HG03575 (cell line): ENCODE measurements around the gene LOXL1.

Source experiments
- ATAC-seq: cut with Tn5 transposase; IDR thresholded peaks from one replicate; pipeline ENCODE4 v1.9.1; 2021; ENCODE audit not compliant: unreplicated experiment, insufficient number of reproducible peaks, low FRiP score; ENCODE audit errors: extremely low read depth

The LOXL1 gene

DNA sequence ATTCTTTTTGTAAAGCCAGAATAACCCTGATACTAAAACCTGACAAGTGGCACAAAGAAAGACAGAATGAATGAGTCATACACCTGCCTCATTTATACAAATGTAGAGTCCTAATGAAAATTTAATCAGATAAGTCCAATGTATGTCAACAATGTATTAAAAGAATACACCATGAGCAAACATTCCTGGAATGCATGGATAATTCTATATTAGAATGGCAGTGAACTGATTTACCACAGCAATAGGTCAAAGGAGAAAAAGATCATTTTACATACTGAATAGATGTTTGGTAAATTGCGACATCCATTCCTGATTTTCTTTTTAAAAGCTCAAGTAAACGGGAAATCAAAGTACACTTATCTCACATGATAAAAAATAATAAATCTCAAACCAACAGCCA, 11.2 kb upstream of the LOXL1 start:
- ATAC-seq = no peak

DNA sequence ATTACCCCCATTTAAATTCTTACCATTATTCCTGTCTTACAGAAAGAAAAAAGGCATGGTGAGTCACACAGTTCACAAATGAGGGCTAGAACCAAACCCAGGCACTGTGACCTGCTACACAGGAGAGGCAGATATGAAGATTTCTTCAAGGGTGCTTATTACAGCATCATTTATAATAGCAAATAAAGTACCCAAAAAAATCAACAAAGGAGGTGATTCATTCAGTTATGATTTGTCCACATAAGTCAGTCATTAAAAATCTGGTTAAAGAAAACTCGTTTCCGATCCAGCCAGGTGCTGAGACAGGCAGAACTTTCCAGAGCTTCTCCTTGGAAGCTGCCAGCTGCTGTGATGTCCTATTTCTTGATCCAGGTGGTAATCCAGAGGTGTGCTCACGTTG, 7.5 kb upstream of the LOXL1 start:
- ATAC-seq = no peak

DNA sequence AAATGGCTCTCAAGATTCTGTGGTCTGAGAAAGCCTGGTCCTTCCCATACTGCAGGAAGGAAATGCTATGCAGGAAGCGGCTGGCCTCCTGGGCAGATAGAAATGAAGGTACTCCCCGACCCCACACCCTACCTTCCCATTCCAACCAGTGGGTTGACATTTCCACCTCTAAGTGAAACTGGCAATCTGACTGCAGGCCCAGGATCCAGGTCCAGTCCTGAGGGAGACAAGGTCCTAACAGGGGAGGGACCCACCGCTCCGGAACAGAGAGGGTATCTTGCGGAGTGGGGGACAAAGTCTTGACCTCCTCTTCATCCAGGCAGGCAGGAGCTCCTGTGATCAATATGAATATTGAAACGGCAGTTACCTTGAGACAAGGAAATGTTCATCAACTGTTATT, 6.6 kb upstream of the LOXL1 start:
- no peak for ATAC-seq

DNA sequence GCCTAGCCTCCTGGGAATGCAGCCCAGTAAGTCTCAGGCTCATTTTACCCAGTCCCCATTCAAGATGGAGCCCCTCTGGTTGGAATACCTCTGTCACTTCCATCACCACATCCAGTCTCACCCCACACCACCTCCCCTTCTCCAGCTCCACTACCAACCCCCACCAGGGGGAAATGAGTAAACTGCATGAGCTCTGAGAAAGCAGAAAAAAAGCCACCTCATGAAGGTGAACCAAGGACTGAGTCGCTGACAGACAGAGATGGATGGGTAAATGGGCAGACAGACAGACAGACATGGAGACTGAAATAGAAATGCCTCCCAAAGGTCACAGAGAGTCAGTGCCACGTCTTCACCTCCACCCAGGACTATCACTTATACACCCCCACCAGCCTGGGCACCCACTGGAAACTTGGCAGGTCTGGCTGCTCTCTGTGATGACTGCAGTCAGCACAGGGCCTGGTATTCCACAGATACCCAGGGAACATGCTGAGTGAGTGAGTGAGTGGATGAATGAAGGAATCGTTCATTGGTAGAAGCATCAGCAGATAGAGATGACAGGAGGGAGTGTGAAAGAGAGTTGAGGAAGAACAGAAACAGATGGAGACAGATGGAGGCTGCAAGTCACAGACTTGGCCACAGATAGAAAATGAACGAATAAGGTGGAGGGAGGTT, 4.9 kb upstream of the LOXL1 start:
- ATAC-seq = no peak

DNA sequence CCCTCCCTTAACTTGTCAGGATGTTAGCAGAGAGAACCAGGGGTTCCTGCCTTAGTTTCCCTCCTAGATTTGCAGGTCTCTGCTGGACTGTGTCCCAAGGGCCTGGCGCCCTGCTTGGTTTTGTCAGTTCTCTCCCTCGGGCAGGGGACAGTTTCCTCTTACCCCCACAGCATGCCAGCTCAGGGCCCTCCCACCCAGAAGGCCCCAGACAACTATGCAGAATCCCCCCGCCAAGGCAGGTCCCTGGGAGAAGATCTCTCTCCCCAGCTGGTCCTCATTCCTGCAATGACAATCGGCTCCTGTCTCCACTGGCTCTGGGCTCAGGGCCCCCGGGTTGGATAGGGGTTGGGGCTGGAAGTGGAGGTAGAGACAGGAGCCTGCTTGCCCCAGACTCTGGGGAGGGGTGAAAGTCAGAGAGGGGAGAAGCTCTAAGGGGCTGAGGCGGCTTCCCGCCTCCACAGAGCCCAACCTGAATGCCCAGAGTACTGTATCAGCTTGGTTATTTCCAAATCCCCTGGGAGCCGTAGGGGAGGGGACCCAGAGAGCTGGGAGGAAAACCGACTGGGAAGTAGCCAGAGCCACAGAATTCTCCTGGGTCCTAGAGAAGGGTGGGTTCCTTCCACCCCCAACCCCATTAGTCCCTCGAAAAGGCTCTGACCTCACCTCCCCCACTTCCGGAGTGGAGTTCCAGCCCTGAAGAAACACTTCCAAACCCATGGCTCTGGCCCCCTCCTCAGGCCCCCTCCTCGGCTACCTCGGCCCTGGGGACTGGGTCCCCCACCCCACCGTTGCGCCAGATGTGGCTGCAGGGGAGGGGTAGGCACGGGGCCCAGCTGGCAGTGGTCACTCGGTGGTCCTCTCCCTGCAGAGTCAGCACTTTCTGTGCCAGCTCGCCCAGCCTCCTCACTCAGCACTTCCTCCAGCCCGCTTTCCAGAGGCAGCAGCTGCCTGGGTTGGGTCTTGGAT, 3.8 kb upstream of the LOXL1 start:
- no peak for ATAC-seq

DNA sequence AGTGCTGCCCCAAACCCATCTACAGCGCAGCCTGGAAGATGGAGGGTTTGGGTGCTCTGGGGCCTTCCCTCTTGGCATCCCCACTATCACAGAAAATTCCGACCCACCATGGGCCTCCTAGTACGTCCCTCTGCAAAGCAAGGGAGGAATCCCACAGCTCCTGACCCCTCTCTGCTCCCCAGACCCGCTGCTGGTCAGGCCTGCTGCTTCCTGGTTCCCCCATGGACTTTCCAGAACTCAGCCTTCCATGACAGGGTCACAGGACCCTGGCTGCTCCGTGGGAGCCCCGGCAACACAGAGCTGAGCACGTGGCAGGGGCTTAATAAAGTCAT, 3.1 kb upstream of the LOXL1 start:
- ATAC-seq = no peak

DNA sequence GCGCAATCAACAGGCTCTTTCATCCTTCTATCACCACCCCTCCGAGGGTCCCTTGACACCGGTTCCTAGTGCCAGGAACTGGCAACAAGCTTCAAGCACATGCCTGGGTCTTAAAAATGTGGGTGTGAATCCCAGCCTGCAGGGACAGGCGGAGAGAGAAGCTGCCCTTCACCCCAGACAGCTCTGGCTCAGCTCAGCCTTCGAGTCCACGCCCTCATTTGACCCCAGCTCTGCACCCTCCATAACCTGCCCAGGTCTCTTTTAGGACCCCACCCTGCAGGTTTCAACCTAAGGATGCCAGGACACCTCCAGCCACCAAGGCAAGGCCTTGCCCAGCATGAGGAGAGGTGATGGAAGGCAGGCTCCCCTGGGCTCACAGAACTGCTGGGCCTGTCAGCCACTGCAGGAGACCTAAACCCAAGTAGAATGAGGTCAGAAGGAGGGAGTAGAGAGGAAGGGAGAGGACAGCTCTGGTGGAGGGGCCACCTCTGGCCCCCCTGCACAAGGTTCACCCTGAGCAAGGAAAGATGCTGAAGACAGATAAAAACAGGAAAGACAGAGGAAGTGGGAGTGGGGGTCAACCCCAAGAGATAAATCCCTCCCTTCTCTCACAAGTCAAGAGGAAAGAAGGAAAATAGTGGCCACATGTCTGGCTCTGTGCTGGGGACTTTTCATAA, 2.6 kb upstream of the LOXL1 start:
- no peak for ATAC-seq

DNA sequence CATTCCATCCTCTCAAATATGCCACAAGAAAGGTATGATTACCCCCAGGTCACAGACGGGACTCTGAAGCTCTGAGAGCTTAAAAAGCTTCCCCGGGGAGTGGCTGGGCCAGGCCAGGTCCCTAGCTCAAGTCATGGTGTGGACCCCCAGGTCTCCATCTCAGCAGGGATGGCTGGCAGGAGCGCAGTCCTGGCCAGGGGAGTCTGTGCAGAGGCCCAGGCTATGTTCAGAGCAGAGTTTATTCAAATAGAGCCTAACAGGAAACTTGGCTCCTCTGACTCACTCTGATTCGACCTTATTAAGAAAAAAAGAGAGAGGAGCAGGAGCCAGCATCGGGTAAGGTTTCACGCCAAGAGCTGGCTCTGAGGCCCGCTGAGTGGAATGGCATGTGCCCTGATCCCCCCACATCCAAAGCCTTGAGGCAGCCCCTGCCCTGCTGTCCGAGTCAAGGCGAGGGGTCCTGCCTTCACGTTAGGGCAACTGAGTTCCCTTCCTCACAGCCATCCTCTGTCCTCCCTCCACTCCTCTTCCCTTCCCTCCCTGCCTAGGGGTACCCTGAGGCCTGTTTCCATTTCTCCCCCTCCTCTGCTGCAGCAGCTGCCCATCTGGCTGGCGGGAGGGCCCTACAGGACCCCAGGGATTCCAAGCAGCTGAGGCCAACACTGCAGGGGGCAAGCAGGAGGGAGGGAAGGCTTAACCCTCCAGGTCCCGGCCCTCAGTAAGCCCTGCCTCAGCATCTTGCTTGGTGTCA, 1.9 kb upstream of the LOXL1 start:
- no peak for ATAC-seq

DNA sequence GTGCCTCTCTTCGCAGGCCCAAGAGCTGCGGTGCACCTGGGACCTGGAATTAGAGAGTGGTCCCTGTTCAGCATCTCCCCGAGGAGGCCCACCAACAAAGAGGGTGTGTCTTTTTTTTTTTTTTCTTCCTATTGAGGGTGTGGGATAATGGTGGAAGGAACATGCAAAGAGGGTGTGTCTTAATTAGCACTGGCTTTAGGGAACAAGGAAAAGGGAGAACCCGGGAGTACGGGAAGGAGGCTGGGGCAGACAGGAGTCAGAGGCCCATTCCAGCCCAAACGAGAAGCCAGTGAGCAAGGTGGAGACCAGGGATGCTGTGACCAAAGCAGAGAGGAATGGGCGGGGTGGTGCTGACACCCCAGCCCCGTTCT, 429 bp upstream of the LOXL1 start:
- no peak for ATAC-seq

DNA sequence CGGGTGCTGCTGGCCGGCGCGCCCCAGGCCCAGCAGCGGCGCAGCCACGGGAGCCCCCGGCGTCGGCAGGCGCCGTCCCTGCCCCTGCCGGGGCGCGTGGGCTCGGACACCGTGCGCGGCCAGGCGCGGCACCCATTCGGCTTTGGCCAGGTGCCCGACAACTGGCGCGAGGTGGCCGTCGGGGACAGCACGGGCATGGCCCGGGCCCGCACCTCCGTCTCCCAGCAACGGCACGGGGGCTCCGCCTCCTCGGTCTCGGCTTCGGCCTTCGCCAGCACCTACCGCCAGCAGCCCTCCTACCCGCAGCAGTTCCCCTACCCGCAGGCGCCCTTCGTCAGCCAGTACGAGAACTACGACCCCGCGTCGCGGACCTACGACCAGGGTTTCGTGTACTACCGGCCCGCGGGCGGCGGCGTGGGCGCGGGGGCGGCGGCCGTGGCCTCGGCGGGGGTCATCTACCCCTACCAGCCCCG, 777 bp downstream of the LOXL1 start:
- no peak for ATAC-seq

DNA sequence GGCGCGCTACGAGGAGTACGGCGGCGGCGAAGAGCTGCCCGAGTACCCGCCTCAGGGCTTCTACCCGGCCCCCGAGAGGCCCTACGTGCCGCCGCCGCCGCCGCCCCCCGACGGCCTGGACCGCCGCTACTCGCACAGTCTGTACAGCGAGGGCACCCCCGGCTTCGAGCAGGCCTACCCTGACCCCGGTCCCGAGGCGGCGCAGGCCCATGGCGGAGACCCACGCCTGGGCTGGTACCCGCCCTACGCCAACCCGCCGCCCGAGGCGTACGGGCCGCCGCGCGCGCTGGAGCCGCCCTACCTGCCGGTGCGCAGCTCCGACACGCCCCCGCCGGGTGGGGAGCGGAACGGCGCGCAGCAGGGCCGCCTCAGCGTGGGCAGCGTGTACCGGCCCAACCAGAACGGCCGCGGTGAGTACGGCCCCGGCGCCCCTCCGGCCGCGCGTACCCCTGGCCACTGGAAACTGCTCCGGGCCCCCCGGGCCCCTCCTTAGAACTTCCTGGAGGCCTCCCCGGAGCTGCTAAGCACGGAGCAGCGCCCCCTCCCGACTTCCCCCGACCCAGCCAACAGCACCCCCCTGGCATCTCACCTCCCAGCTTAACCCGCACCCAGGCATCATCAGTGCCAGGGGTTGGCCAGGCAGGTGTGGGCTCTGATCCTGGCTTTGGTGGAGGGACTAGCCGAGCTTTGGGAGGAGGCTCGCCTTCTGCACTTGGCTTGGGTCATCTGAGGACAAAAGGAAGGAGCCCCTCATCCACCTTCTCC, 1.4 kb downstream of the LOXL1 start:
- ATAC-seq = no peak

DNA sequence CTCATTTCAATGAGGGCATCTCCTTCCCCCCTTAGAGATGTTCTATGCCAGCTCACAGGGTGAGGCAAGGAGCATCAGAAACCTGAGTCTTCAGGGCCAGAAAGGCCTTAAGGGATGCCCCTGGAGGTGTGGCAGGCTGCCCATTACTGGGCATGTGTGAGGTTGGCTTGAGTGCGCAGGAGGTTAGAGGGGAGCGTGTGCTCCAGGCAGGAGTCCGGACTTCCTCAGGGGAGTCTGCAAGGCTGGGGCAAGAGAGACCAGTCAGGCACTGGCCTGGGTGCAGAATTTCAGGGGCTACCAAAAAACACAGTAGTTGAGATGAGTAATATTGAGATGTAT, 1.9 kb downstream of the LOXL1 start:
- ATAC-seq = no peak

DNA sequence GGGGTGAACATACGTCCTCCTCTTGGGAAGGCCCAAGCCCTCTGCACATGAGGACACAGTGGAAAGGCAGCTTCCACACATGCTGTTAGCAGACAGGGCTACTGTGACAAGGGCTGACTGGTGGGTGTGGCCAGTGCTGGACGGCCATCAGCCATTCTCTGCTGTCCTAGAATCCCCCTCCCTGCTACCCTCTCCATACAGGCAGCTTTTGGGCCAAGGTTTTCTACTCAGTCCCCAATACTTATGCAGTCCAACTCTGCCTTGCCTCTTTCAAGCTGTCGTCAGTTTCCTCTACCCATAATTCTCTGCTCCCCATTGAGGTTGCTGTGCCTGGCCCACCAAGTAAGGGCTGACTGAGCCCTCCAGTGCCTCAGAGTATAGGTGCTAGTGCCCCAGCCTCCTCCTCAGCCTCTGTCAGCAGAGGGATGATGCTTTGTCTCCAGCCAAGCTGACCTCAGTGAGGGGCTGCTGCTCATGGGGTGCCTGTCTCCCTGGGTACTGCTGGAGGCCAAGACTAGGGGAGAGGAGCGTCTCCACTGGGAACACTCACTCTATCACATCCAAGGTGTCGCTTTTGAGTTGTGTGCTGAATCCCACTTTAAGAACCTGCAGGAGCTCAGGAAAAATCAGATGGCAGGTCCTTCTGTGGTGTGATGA, 2.8 kb downstream of the LOXL1 start:
- ATAC-seq = no peak

DNA sequence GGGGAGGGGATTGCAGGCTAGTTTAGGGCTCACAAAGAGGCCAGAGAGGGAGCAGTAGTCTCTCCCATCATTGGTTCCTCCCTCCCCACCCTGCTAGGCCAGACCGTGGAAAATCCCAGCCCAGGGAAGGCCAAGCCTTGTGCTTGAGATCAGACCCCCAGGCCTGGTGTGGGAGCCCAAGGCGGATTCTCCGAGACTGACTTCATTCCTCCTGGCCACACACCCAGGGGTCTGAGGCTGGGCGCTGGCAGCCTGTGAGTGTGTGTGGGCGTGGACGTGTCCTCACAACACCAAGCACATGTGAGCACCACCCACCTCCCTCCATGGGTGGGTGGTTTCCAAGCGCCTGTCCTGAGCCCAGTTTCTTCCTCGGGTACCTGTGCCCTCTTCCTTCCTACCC, 4.1 kb downstream of the LOXL1 start:
- ATAC-seq = no peak

DNA sequence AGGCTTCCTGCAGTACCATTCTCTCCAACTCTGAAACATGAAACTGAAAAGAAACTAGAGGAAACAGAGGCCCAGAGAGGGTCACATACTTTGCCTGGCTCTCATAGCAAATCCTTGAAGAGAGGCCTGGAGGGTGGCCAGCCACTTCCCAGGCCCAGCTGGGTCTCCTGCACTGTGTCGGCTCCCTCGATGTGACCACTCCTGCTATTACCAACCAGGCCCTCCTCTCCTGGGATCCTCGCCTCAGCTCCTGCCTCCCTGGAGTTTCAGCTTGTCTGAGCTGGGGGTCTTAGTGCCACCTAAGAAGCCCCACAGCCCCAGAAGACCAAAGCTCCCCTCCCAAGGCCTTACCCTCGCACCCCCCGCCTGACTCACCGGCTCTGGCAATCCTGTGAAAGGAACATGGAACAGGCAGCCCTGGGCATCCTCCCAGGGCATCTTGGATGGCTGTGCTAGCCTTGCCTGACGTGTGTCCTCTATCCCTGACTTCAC, 4.6 kb downstream of the LOXL1 start:
- ATAC-seq = no peak

DNA sequence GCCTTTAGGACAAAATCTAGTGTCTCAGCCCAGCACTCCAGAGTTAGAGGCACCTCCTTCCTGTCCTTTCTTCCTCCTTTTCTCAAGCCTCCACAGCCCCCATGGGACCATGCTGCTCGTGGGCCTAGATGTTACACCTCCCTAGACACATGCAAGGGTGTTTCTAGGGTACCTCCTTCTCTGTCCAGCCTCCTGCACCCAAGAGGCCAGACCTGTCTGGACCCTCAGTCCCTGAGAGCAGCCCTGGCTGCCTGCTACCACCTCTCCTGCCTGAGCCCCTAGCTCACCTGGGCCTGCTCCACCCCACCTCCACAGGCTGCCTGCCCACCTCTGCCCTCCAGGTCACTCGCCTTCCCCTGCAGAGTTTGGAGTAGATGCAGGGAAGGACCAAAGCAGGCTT, 5.2 kb downstream of the LOXL1 start:
- ATAC-seq = no peak

DNA sequence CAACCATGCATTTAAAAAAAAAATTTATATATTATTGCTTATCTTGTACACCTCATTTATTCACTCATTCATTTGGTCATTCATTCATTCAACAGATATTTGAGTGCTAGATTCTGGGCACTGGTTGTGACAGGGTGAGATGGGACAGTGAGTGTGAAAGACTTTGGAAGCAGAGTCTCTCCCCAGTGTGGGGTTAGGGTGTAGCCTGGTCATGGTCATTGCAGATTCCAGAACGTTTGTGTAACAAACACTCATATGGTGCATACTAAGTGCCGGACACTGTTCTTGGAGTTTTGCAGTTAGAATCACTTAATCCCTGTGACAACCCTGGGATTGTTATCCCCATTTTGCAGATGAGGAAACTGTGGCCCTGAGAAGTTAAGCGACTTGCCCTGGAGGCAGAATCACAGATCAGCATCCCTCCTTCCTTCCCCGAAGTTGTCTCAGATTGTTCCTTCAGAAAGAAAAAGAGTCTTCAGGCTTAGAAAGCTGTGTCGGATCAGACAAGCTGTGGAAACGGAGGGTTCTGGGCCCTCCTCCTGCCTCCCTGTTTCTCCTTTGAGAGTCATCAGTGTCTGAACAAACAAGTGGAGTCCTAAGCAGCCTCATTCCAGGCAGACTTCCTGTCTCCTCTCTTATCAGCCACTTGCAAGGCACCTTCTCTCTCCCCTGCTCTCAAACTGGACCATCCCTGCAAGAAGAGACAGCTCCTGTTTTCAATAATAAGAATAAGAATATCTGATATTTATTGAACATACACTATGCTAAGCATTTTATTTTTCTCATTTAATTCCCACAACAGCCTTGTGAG, 6.3 kb downstream of the LOXL1 start:
- no peak for ATAC-seq
